ENCODE results near the gene DIP2A. TPM values are rescaled to one million over a fixed set of nuclear protein-coding genes. Genes with fewer than 3 reads are reported as not detected.

DIP2A gene
- total RNA-seq, 1 donor from 2014 or later: 28.5 TPM

Other genes with a start within 250 kb of the DIP2A start
- 58.3 TPM for gene LSS, start 230.1 kb upstream of the DIP2A start, total RNA-seq
- gene MCM3AP, start 173.3 kb upstream of the DIP2A start, total RNA-seq: 62.9 TPM
- gene YBEY, start 172.5 kb upstream of the DIP2A start, total RNA-seq: 18.3 TPM
- gene C21orf58, start 135.0 kb upstream of the DIP2A start, total RNA-seq: 1.2 TPM
- 36.4 TPM for gene PCNT, start 134.7 kb upstream of the DIP2A start, total RNA-seq
- 3.5 TPM for gene S100B, start 146.2 kb downstream of the DIP2A start, total RNA-seq
- 56.8 TPM for gene PRMT2, start 176.8 kb downstream of the DIP2A start, total RNA-seq

Data from left ventricle myocardium superior (tissue), 1 donor.